T-cell (primary cell): ENCODE results near the gene CLEC16A. TPM values are rescaled to one million over a fixed set of nuclear protein-coding genes. Genes with fewer than 3 reads are reported as not detected.

ENCODE experiments used
- ATAC-seq, 4 experiments: fragments of 200-7000 bp in 3 of 4; fragments of 150-1000 bp in 1 of 4; cut with Tn5 transposase; replicated peaks in 1 of 4; 1 replicate in 3 of 4; 2 replicates in 1 of 4; pipeline ENCODE4 v1.10.0; 2021; ENCODE audit warnings: moderate library complexity in 3 of 4, mild to moderate bottlenecking in 2 of 4, moderate number of reproducible peaks in 1 of 4
- CTCF ChIA-PET, 2 donors: fragments of 300-600 bp; sonication (Branson Sonifier 250); formaldehyde crosslinking; loops; one replicate each; lab custom pipeline; 2022; ENCODE audit warnings: antibody characterized with exemption in 2 of 2; lab: Charles Lee
- POLR2A ChIA-PET, 2 donors: fragments of 300-600 bp; sonication (Branson Sonifier 250); formaldehyde crosslinking; loops; one replicate each; lab custom pipeline; 2022; ENCODE audit warnings: antibody characterized with exemption in 2 of 2; lab: Charles Lee
- DNase-seq, 35 experiments: peaks; one replicate each; pipeline versions ENCODE4 v3.0.0 to v3.0.0-alpha.2; 2013 to 2023
- H3K27ac ChIP-seq: one replicate; pipeline ENCODE4 v1.5.1; 2013; ENCODE audit warnings: low read length
- H3K27me3 ChIP-seq, 2 experiments: replicated peaks in 1 of 2; 1 replicate in 1 of 2; 2 replicates in 1 of 2; pipeline versions ENCODE4 v1.6.1 to v1.7.0; 2013; ENCODE audit warnings: low read length in 1 of 2, mixed read lengths in 1 of 2; ENCODE audit not compliant: control insufficient read depth in 2 of 2, insufficient read depth in 2 of 2; ENCODE audit errors: extremely low read depth in 1 of 2
- H3K36me3 ChIP-seq, 2 donors: 1 replicate in 1 of 2; 2 replicates in 1 of 2; pipeline versions ENCODE4 v1.6.1 to v1.7.0; 2013; ENCODE audit warnings: low read length in 1 of 2; ENCODE audit not compliant: control insufficient read depth in 2 of 2, insufficient read depth in 1 of 2; ENCODE audit errors: extremely low read depth in 1 of 2
- H3K4me1 ChIP-seq, 2 experiments: 1 replicate in 1 of 2; 2 replicates in 1 of 2; pipeline versions ENCODE4 v1.6.1 to v1.7.0; 2013; ENCODE audit warnings: low read length in 2 of 2, mixed read lengths in 1 of 2; ENCODE audit not compliant: insufficient read depth in 2 of 2, control insufficient read depth in 1 of 2; ENCODE audit errors: extremely low read depth in 1 of 2
- H3K4me3 ChIP-seq, 2 donors: 1 replicate in 1 of 2; 2 replicates in 1 of 2; pipeline versions ENCODE4 v1.5.1 to v1.7.0; 2013; ENCODE audit warnings: mild to moderate bottlenecking in 2 of 2, low read length in 1 of 2, moderate library complexity in 1 of 2; ENCODE audit not compliant: control insufficient read depth in 1 of 2; ENCODE audit errors: extremely low read depth in 1 of 2
- H3K9me3 ChIP-seq: 2 replicates; pipeline ENCODE4 v1.7.0; 2013
- H3K27ac Mint-ChIP-seq, 2 donors: one replicate each; pipeline ENCODE4 v1.8.0; 2020 to 2021; ENCODE audit warnings: mild to moderate bottlenecking in 2 of 2, mixed read lengths in 2 of 2
- H3K27me3 Mint-ChIP-seq, 2 donors: one replicate each; pipeline ENCODE4 v1.8.0; 2021 to 2022; ENCODE audit warnings: mixed read lengths in 2 of 2
- H3K36me3 Mint-ChIP-seq: one replicate; pipeline ENCODE4 v1.8.0; 2021; ENCODE audit warnings: mixed read lengths
- H3K4me1 Mint-ChIP-seq, 3 donors: one replicate each; pipeline ENCODE4 v1.8.0; 2020 to 2022; ENCODE audit warnings: mixed read lengths in 3 of 3, mild to moderate bottlenecking in 1 of 3
- H3K4me3 Mint-ChIP-seq, 3 donors: one replicate each; pipeline ENCODE4 v1.8.0; 2020 to 2022; ENCODE audit warnings: mild to moderate bottlenecking in 3 of 3, mixed read lengths in 3 of 3, moderate library complexity in 3 of 3
- H3K9me3 Mint-ChIP-seq, 3 donors: one replicate each; pipeline ENCODE4 v1.8.0; 2020 to 2022; ENCODE audit warnings: mixed read lengths in 3 of 3
- WGBS: methylation state at CpG from one replicate; pipeline ENCODE4 v1.1.5; 2013; ENCODE audit warnings: missing lambda C conversion rate; ENCODE audit not compliant: insufficient coverage; 5-methylcytosine and 5-hydroxymethylcytosine counted together
- total RNA-seq, 35 experiments: library from RNA in 6 of 35; stranded (reverse) in 6 of 35; fragments of 120-200 nt in 1 of 35; gene quantifications; one replicate each; pipeline versions ENCODE4 v1.2.1 to v1.2.4 and lab custom pipeline; 2013 to 2026

Gene CLEC16A
- total RNA-seq, 5 donors from 2014 or later (not counting 1 experiment from before 2014, with no cell fraction given) = 27.4 to 34.6 (median 28.7) TPM

GRCh38 chr16:11017499-11017898 is 73.1 kb downstream of the CLEC16A start:
- Mint-ChIP-seq H3K9me3 (no peaks in the 10 kb centered on the region), H3K4me1 (peaks cover 5 to 6% (median 6%) of the 10 kb centered on the region in 3 donors), H3K27ac (no peak overlapping the region), H3K4me3 (no peak overlapping the region), H3K27me3 (no peaks in the 10 kb centered on the region), H3K36me3 (peaks cover 41% of the 10 kb centered on the region)
- Histone ChIP-seq H3K27me3 (no peaks in the 10 kb centered on the region), H3K4me3 (no peak overlapping the region), H3K4me1 (no peaks in the 10 kb centered on the region), H3K9me3 (no peaks in the 10 kb centered on the region), H3K27ac (no peak overlapping the region), H3K36me3 (peaks cover 0 to 11% of the 10 kb centered on the region in 2 donors)
- WGBS = no CpG with 5 or more reads among the region's 2 CpGs
- DNase-seq = no peak
- ChIA-PET POLR2A (interaction anchor here in 1 of 2 donors (0.7 kb wide), 1 partner anchor 114 kb away, joined by 3 read pairs; no protein-coding TSS in a partner anchor), CTCF (interaction anchor here in 1 of 2 donors (0.5 kb wide), 1 partner anchor 196 kb away, joined by 4 read pairs; no protein-coding TSS in a partner anchor)
- ATAC-seq = no peak

DNA sequence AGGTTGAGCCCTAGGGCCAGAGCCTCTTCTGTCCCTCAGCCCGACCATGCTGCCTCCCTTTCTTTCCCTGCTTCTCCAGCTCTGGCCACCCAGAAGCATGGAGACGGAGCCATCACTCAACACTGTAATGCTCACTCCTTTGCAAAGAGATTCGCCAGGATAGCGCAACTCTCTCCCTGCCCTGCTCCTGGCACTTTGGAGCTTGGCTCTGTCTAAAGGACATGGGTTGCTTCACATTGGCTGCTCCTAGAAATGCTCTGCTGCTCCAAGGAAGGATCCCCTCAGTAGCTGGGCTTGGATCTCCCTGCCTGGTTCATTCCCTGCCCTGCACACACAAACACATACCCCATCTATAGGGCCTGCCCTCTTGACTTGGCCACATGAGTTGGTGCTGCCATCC is 76.0 kb downstream of the CLEC16A start:
- no peak overlapping the region for H3K4me3 ChIP-seq
- H3K27me3 ChIP-seq = no peaks in the 10 kb centered on the region
- Mint-ChIP-seq H3K4me1 (peaks cover 5 to 6% (median 6%) of the 10 kb centered on the region in 3 donors), H3K27me3 (no peaks in the 10 kb centered on the region), H3K36me3 (peaks cover 55% of the 10 kb centered on the region), H3K9me3 (peaks cover 0 to 13% (median 6%) of the 10 kb centered on the region in 3 donors), H3K4me3 (no peak overlapping the region), H3K27ac (no peak overlapping the region)
- H3K36me3 ChIP-seq = peaks cover 6 to 28% of the 10 kb centered on the region in 2 donors
- no peak overlapping the region for H3K27ac ChIP-seq
- H3K9me3 ChIP-seq = peaks cover 1% of the 10 kb centered on the region
- no peak for ATAC-seq
- H3K4me1 ChIP-seq = no peaks in the 10 kb centered on the region
- ChIA-PET POLR2A (no interaction called here), CTCF (no interaction called here)
- DNase-seq = no peak
- WGBS = 100% methylated on average over 3 of the region's 4 CpGs

- POLR2A ChIA-PET = no interaction called here
- no peaks in the 10 kb centered on the region for H3K27me3 Mint-ChIP-seq
Observed at GRCh38 chr16:11020792-11021551, 76.6 kb downstream of the CLEC16A start.

GRCh38 chr16:11022002-11022401 is 77.6 kb downstream of the CLEC16A start:
- H3K27ac Mint-ChIP-seq = peak overlapping the region in 1 of 2 donors; percentile 22
- Histone ChIP-seq H3K27me3 (no peaks in the 10 kb centered on the region), H3K4me1 (no peaks in the 10 kb centered on the region), H3K9me3 (peaks cover 5% of the 10 kb centered on the region), H3K36me3 (peaks cover 19 to 42% of the 10 kb centered on the region in 2 donors), H3K4me3 (no peak overlapping the region), H3K27ac (no peak overlapping the region)
- no peak for ATAC-seq
- DNase-seq = no peak
- H3K9me3 Mint-ChIP-seq = peaks cover 0 to 29% (median 16%) of the 10 kb centered on the region in 3 donors
- ChIA-PET CTCF (no interaction called here), POLR2A (interaction anchor here in 1 of 2 donors (0.5 kb wide), 1 partner anchor 610 kb away, joined by 4 read pairs; no protein-coding TSS in a partner anchor)
- peaks cover 71% of the 10 kb centered on the region for H3K36me3 Mint-ChIP-seq
- H3K4me3 Mint-ChIP-seq = no peak overlapping the region
- peaks cover 2 to 3% (median 2%) of the 10 kb centered on the region in 3 donors for H3K4me1 Mint-ChIP-seq
- WGBS = 100% methylated on average over 3 of the region's 3 CpGs
- no peaks in the 10 kb centered on the region for H3K27me3 Mint-ChIP-seq

More at GRCh38 chr16:11020792-11021551, 76.6 kb downstream of the CLEC16A start:
- ATAC-seq = no peak
- H3K27me3 ChIP-seq = no peaks in the 10 kb centered on the region
- no peaks in the 10 kb centered on the region for H3K4me1 ChIP-seq
- Mint-ChIP-seq H3K36me3 (peaks cover 61% of the 10 kb centered on the region), H3K4me3 (no peak overlapping the region), H3K27ac (no peak overlapping the region), H3K4me1 (peaks cover 5 to 6% (median 6%) of the 10 kb centered on the region in 3 donors), H3K9me3 (peaks cover 0 to 19% (median 9%) of the 10 kb centered on the region in 3 donors)
- no peak overlapping the region for H3K4me3 ChIP-seq
- peaks cover 3% of the 10 kb centered on the region for H3K9me3 ChIP-seq
- no peak for DNase-seq
- H3K36me3 ChIP-seq = peaks cover 11 to 34% of the 10 kb centered on the region in 2 donors
- no peak overlapping the region for H3K27ac ChIP-seq
- CTCF ChIA-PET = no interaction called here
- 93% methylated on average over 2 of the region's 7 CpGs for WGBS

GRCh38 chr16:11023262-11024039 is 79.1 kb downstream of the CLEC16A start:
- H3K36me3 ChIP-seq = peaks cover 19 to 42% of the 10 kb centered on the region in 2 donors
- no CpG with 5 or more reads among the region's 3 CpGs for WGBS
- ChIA-PET CTCF (no interaction called here), POLR2A (no interaction called here)
- peaks cover 76% of the 10 kb centered on the region for H3K36me3 Mint-ChIP-seq
- DNase-seq = no peak
- H3K27ac Mint-ChIP-seq = no peak overlapping the region
- no peaks in the 10 kb centered on the region for H3K27me3 Mint-ChIP-seq
- ATAC-seq = no peak
- H3K4me3 ChIP-seq = no peak overlapping the region
- H3K27ac ChIP-seq = no peak overlapping the region
- peaks cover 0 to 30% (median 16%) of the 10 kb centered on the region in 3 donors for H3K9me3 Mint-ChIP-seq
- no peak overlapping the region for H3K4me3 Mint-ChIP-seq
- no peaks in the 10 kb centered on the region for H3K4me1 ChIP-seq
- H3K9me3 ChIP-seq = peaks cover 6% of the 10 kb centered on the region
- no peaks in the 10 kb centered on the region for H3K27me3 ChIP-seq
- H3K4me1 Mint-ChIP-seq = no peaks in the 10 kb centered on the region

DNA sequence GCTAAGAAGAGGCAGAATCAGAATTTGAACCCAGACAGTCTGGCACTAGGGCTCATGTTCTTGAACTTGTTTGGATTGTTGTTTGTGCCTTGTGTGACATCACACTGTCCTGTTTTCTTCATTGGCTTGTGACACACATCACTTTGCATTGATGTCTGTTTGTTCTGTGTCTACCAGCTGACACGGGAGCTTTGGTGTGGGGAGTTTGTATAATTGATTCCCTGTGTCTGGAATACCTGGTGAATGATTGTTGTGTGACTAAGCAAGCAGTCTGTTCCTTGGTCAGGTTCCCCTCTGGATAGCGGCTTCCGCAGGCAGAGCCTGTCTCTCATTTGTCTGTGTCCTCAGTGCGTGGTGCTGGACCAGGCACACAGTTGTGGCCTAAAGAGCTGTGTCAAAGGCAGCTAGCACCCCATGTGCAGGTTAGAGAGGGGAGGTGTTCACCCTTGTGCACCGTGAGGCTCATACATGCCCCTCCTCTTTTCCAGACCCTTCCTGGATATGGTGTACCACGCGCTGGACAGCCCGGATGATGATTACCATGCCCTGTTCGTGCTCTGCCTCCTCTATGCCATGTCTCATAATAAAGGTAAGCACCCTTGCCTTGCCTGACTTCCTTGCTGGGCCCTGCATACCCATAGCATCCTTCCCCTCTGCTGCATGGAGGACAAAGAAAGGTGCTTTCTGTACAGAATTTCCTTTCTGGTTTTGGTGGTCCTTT is 80.1 kb downstream of the CLEC16A start:
- Histone ChIP-seq H3K36me3 (peaks cover 19 to 45% of the 10 kb centered on the region in 2 donors), H3K4me3 (no peak overlapping the region), H3K4me1 (no peaks in the 10 kb centered on the region), H3K9me3 (peaks cover 7% of the 10 kb centered on the region), H3K27me3 (no peaks in the 10 kb centered on the region), H3K27ac (no peak overlapping the region)
- Mint-ChIP-seq H3K27ac (no peak overlapping the region), H3K36me3 (peaks cover 86% of the 10 kb centered on the region), H3K4me1 (no peaks in the 10 kb centered on the region), H3K9me3 (peaks cover 0 to 39% (median 16%) of the 10 kb centered on the region in 3 donors), H3K27me3 (no peaks in the 10 kb centered on the region), H3K4me3 (no peak overlapping the region)
- ChIA-PET POLR2A (no interaction called here), CTCF (no interaction called here)
- ATAC-seq (no peak), DNase-seq (no peak)
- 100% methylated on average over 8 of the region's 9 CpGs for WGBS
